LNCAP (cell line): ENCODE measurements around the gene EFHC2.

Source experiments
- TF ChIP-seq, protein P1 (sequence below): fragments of 450-650 bp; IDR thresholded peaks from 2 replicates; pipeline ENCODE4 v1.5.1; 2017; ENCODE audit warnings: mild to moderate bottlenecking

EFHC2 gene, protein sequence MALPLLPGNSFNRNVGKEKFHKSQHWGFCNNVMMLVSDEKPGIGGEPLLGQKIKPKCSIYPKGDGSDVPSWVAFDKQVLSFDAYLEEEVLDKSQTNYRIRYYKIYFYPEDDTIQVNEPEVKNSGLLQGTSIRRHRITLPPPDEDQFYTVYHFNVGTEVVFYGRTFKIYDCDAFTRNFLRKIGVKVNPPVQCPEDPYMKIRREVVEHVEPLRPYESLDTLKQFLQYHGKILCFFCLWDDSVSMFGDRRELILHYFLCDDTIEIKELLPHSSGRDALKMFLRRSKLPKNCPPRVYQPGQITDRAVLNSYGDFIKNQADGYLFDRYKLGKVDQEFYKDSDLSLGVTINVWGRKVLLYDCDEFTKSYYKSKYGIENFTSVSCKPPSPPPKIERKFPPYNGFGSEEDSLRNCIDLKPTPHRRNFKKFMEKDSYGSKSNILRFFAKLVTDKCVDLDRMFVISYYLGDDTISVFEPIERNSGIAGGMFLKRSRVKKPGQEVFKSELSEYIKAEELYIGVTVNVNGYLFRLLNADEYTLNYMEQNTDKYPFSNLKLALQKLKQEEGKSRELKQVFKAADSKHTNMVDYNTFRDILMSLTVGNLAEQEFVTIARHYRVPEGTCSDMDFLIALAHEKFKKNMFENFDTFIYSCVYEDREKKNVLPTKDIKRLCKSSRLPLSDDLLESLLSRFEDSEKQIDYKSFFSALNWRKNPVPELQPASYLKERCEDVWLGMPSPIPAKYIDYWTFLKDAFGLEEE

DNA sequence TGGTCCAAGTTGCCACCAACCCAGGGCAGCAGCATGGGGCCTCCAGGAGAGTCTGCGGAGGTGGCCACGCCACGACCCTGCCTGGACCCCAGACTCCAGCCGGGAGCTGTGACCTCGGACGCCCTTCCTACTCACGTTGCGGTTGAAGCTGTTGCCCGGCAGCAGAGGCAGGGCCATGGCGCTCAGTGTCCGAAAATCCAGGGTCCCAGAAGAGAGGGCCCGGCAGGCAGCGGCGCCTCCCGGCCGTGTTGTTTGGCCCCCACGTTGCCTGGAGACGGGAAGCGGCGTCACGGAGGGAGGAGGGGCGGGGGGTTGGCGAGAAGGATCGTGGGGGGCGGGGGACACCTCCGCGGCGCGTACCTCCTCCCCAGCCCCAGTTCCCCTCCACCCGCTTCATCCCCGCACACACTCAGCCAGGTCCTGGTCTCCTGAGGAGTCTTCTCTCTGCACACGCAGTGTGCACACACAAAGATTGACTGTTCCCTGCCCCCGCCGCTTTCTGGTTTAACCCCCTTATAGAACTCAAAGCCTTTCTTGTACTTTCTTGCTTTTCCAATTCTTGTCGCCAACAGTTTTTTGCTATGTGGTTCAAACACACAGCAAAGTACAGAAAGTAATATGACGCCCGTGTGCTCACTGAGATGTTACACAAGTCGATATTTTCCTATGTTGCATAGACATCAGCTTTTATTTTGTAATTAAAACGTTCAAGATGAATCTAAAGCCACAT, at the start of gene EFHC2:
Gene EFHC2 (minus strand): TSS at position 261 of the 730 bp plus-strand sequence. CDS start 84 bp downstream, at position 177.
- TF ChIP-seq, protein P1, sequence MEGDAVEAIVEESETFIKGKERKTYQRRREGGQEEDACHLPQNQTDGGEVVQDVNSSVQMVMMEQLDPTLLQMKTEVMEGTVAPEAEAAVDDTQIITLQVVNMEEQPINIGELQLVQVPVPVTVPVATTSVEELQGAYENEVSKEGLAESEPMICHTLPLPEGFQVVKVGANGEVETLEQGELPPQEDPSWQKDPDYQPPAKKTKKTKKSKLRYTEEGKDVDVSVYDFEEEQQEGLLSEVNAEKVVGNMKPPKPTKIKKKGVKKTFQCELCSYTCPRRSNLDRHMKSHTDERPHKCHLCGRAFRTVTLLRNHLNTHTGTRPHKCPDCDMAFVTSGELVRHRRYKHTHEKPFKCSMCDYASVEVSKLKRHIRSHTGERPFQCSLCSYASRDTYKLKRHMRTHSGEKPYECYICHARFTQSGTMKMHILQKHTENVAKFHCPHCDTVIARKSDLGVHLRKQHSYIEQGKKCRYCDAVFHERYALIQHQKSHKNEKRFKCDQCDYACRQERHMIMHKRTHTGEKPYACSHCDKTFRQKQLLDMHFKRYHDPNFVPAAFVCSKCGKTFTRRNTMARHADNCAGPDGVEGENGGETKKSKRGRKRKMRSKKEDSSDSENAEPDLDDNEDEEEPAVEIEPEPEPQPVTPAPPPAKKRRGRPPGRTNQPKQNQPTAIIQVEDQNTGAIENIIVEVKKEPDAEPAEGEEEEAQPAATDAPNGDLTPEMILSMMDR, result no peak

DNA sequence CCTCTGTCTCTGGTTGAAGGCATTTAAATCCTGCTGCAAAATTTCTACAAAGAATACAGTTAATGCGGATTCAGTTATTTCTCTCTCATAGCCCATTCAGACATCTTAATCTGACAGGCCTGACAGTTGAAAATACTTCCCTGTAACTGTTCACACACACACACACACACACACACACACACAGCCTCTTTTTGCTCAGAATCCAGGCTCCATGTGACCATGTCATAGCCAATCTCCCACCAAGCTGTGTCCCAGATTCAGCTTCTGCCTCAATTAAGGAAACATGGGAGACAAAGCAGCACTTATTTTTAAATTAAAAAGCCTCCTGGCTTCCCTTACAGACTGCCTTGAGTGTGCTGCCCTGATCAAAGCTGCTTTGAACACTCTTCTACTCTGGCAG, 49.3 kb upstream of the EFHC2 start:
- TF ChIP-seq, protein P1, result no peak

DNA sequence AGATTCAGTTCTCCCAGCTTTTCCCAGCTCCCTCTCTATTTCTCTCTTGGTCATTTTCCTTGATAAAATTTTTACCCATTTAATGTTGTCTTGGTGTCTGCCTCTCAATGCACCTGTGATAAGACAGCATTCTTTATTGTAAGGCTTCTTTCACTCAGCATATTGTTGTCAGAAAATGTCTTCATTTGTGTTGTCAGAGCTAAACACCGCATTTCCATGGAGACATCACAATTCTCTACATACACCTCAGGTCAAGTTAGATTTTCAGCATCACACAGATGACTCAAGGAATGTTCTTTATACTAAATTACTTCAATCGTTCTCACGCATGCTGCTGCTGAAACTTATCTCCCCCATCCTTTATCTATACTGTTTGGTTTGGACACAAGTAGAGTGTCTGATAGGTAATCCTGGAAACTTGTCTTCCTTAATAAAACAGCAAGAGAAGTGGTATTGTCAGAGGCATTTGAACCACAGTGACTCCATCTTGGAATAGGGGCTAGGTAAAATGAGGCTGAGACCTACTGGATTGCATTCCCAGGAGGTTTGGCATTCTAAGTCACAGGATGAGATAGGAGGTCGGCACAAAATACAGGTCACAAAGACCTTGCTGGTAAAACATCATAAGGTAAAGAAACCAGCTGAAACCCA, 41.3 kb upstream of the EFHC2 start:
- TF ChIP-seq, protein P1, result no peak

DNA sequence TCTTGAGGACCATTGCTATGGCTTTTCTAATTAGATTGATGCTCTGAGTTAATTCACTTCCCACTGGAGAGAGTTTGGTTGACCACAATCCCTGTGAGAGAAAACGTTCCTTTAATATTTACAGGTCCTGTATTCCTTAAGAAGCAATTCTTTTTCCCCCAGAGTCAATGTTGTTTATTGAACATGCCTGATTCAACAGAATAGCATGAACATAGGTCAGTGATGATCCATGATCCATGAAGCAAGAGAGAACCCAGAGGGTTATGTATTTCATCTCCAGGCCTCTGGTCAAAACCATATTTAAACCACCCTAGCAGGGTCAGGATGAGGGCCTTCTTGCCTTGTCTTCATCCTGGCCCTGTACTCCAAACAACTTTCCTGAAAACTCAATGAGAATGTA, 39.4 kb upstream of the EFHC2 start:
- TF ChIP-seq, protein P1, result no peak

DNA sequence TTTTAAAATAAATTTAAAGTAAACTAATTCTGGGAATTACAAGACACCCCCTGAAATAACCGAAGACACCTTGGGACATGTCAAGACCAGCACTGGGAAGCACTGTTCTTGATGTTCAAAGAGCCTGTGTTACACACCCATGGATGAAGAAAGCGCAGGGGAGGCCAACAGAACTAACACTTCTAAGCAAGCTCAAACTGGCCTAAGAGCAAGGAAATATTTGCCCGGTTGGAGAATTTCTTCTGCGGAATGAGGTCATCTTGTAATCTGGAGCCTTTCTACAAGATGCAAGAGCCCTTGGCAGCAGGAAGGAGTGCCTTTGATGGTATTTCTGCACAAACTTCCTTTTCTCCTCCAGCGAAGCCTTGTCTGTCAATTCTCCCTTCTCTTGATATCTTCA, 9.3 kb upstream of the EFHC2 start:
- TF ChIP-seq, protein P1, result no peak

DNA sequence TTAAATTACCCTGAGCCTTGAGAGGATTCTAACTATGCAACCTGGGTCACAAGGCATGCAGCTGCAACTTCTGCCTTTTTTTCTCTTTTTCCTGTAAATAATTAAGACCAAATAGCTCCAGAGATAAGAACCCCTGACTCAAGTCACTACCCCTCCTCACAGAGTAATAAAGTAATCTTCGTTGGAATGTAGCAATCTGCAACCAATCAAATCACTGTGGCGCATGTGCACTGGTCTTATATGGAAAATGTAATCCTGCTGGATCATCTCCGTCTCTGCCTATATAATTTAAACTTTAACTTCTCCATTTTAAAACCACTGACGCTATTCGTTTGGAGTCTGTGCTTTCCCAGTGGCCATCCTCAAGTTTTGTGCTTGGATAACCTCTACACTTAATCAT, 6.1 kb upstream of the EFHC2 start:
- TF ChIP-seq, protein P1, result no peak

DNA sequence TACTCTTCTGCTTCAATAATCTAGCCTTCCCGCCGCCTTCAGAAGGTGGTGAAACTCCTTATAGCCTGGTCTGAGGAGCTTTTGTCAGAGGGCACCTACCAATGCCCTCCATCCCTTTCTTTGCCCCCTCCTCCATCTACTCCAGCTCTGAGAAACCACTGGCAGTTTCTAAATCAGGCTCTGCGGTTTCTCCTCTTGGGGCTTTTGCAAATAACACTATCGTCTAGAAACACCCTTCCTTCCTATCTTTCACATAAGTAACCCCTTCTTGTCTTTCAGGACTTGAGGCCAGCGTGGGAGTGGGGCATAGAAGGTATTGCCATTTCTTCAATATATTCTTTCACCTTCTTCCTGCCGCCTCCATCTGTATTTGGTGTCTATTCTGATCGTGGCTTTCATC, 1.2 kb upstream of the EFHC2 start:
- TF ChIP-seq, protein P1, result no peak
